HepG2 (cell line): ENCODE results near the gene TBCD. TPM values are rescaled to one million over a fixed set of nuclear protein-coding genes. Genes with fewer than 3 reads are reported as not detected.

Source experiments
- ATAC-seq: fragments of 200-7000 bp; cut with Tn5 transposase; 3 replicates; pipeline ENCODE4 v1.9.1; 2020; ENCODE audit warnings: mild to moderate bottlenecking, moderate library complexity
- BruUV-seq: library from RNA; stranded (reverse); fragments of 400-500 nt; replicated peaks from 2 replicates; lab custom pipeline; 2021; lab: Mats Ljungman, UMichigan
- CTCF ChIA-PET: fragments of 300-600 bp; formaldehyde crosslinking; extraction: SDS; loops from one replicate; lab custom pipeline; 2021; ENCODE audit warnings: low total read pairs, inconsistent platforms, low intra/inter-chr PET ratio; lab: Yijun Ruan, JAX
- POLR2A ChIA-PET: fragments of 350-600 bp; sonication (Branson Sonifier 250); formaldehyde crosslinking; loops from one replicate; lab custom pipeline; 2020; ENCODE audit warnings: antibody characterized with exemption, inconsistent platforms; lab: Yijun Ruan, JAX
- DNase-seq: peaks from one replicate; pipeline ENCODE4 v3.0.0-alpha.2; 2015; ENCODE audit warnings: low spot score
- FAIRE-seq: peaks from 3 replicates; lab custom pipeline; 2011; peaks lifted over from hg19 to GRCh38; lab: Jason Lieb, UNC
- H2AFZ ChIP-seq: one replicate; pipeline ENCODE4 v1.6.1; 2011; ENCODE audit warnings: low read length, inconsistent platforms
- H3K27ac ChIP-seq: fragments of 300-600 bp; 3 replicates; pipeline ENCODE4 v1.8.0; 2011; ENCODE audit warnings: mixed run types, mild to moderate bottlenecking, mixed read lengths, low read length, inconsistent platforms; ENCODE audit not compliant: insufficient read depth; ENCODE audit errors: extremely low read length
- H3K27me3 ChIP-seq, 2 experiments: fragments of 200-600 bp in 1 of 2; 2 replicates in 1 of 2; 3 replicates in 1 of 2; pipeline versions ENCODE4 v1.6.0 to v1.8.0; 2011; ENCODE audit warnings: low read length in 2 of 2, mild to moderate bottlenecking in 2 of 2, moderate library complexity in 2 of 2, inconsistent platforms in 1 of 2; ENCODE audit not compliant: insufficient read depth in 2 of 2, control insufficient read depth in 1 of 2
- H3K36me3 ChIP-seq, 2 experiments: fragments of 200-600 bp in 1 of 2; replicated peaks in 1 of 2; 2 replicates in 1 of 2; 3 replicates in 1 of 2; pipeline versions ENCODE4 v1.5.1 to v1.8.0; 2011; ENCODE audit warnings: low read length in 2 of 2, inconsistent platforms in 1 of 2; ENCODE audit not compliant: insufficient read depth in 2 of 2, control insufficient read depth in 1 of 2
- H3K4me1 ChIP-seq: 2 replicates; pipeline ENCODE4 v1.5.1; 2012; ENCODE audit warnings: low read length, inconsistent platforms; ENCODE audit not compliant: insufficient read depth
- H3K4me2 ChIP-seq: 2 replicates; pipeline ENCODE4 v1.6.0; 2011; ENCODE audit warnings: low read depth, low read length, inconsistent platforms
- H3K4me3 ChIP-seq, 3 experiments: fragments of 200-600 bp in 1 of 3; sonication (generic), shearing (Covaris generic) in 1 of 3; replicated peaks in 1 of 3; 2 replicates each; pipeline ENCODE4 v1.5.1; 2011 to 2016; ENCODE audit warnings: low read length in 3 of 3, inconsistent platforms in 2 of 3, low read depth in 2 of 3, mild to moderate bottlenecking in 2 of 3, control low read depth in 1 of 3, mixed read lengths in 1 of 3; ENCODE audit not compliant: insufficient read depth in 1 of 3
- H3K79me2 ChIP-seq: one replicate; pipeline ENCODE4 v1.6.1; 2011; ENCODE audit warnings: low read length, inconsistent platforms; ENCODE audit not compliant: insufficient read depth
- H3K9ac ChIP-seq: 2 replicates; pipeline ENCODE4 v1.6.0; 2011; ENCODE audit warnings: mild to moderate bottlenecking, low read depth, low read length, inconsistent platforms; ENCODE audit not compliant: insufficient read depth
- H3K9me3 ChIP-seq: 2 replicates; pipeline ENCODE4 v1.5.1; 2012; ENCODE audit warnings: mild to moderate bottlenecking, low read length
- H4K20me1 ChIP-seq: 2 replicates; pipeline ENCODE4 v1.6.0; 2011; ENCODE audit warnings: inconsistent platforms, mild to moderate bottlenecking, low read length, moderate library complexity; ENCODE audit not compliant: insufficient read depth
- ATAD3A ChIP-seq: sonication (generic); formaldehyde crosslinking; IDR thresholded peaks from 2 replicates; pipeline ENCODE4 v1.4.0; 2020; ENCODE audit warnings: missing genetic modification reagents
- IRX3 ChIP-seq: sonication (generic); formaldehyde crosslinking; IDR thresholded peaks from 2 replicates; pipeline ENCODE4 v1.8.1; 2023; ENCODE audit warnings: mild to moderate bottlenecking, low read depth, missing genetic modification reagents, borderline replicate concordance
- NKX3-1 ChIP-seq: sonication (generic); formaldehyde crosslinking; IDR thresholded peaks from 2 replicates; pipeline ENCODE4 v1.5.0; 2020; ENCODE audit warnings: missing genetic modification reagents
- POLR2AphosphoS2 ChIP-seq: IDR thresholded peaks from 2 replicates; pipeline ENCODE4 v1.6.1; 2011; ENCODE audit warnings: low read depth, low read length, improper control_type of control experiment
- ZBED4 ChIP-seq: sonication (generic); formaldehyde crosslinking; IDR thresholded peaks from 2 replicates; pipeline ENCODE4 v1.4.0; 2020; ENCODE audit warnings: missing genetic modification reagents, borderline replicate concordance
- ZBTB46 ChIP-seq: sonication (generic); formaldehyde crosslinking; IDR thresholded peaks from 2 replicates; pipeline ENCODE4 v1.4.0; 2020; ENCODE audit warnings: mild to moderate bottlenecking, missing genetic modification reagents, borderline replicate concordance
- ZFP91 ChIP-seq: sonication (generic); formaldehyde crosslinking; IDR thresholded peaks from 2 replicates; pipeline ENCODE4 v1.9.0; 2022; ENCODE audit warnings: missing genetic modification reagents, mild to moderate bottlenecking, borderline replicate concordance
- ZNF580 ChIP-seq: IDR thresholded peaks from 2 replicates; pipeline ENCODE4 v1.6.1; 2016; ENCODE audit warnings: low read depth, borderline replicate concordance
- ZNF841 ChIP-seq: sonication (generic); formaldehyde crosslinking; IDR thresholded peaks from 2 replicates; pipeline ENCODE4 v1.8.1; 2023; ENCODE audit warnings: missing genetic modification reagents, borderline replicate concordance
- WGBS: methylation state at CpG from one replicate; pipeline ENCODE4 v1.1.6; 2017; ENCODE audit warnings: low lambda C conversion rate; 5-methylcytosine and 5-hydroxymethylcytosine counted together
- in situ Hi-C: cut with HindIII; loops from 2 replicates; pipeline ENCODE4 v1.10.0; 2017; ENCODE audit warnings: low pct_unique_long_range_greater_than_20kb; ENCODE audit not compliant: extremely low pct_ligation_motif_present
- intact Hi-C: fragments of 100-400 bp; cut with micrococcal nuclease; formaldehyde crosslinking; loops from one replicate; pipeline ENCODE4 v1.10.0; 2022; ENCODE audit not compliant: unreplicated experiment
- polyA plus RNA-seq, 8 experiments: library from polyadenylated mRNA; depleted of rRNA in 3 of 8; stranded (reverse) in 7 of 8; unstranded in 1 of 8; fragments of >200 nt; fragmentation: Illumina TruSeq in 4 of 8; extraction: Trizol in 4 of 8; gene quantifications; 2 replicates each; pipeline versions ENCODE4 v1.2.1 to v1.2.3, GENCODE V29; 2011 to 2016; ENCODE audit warnings: low read depth in 4 of 8, missing spikeins in 1 of 8, mixed read lengths in 1 of 8; ENCODE audit not compliant: insufficient read depth in 1 of 8
- total RNA-seq, 5 experiments: library from RNA; depleted of rRNA; stranded (reverse); fragments of >200 nt; fragmentation: Illumina TruSeq; extraction: Trizol; gene quantifications; 2 replicates each; pipeline ENCODE4 v1.2.3, GENCODE V29; 2016; ENCODE audit warnings: low read depth in 1 of 5

The TBCD gene
- total and polyA plus RNA-seq, 2 of the 13 experiments (the other 11 are each of a cell fraction or from before 2014, with no cell fraction given): 33.9 to 54.8 TPM

- Histone ChIP-seq H3K9me3 (no peaks in the 10 kb centered on the region), H3K79me2 (no peaks in the 10 kb centered on the region), H3K36me3 (peaks cover 29 to 47% of the 10 kb centered on the region in 2 experiments; a peak in 4 of 5 replicates), H3K4me3 (no peak overlapping the region), H3K27ac (no peak overlapping the region), H4K20me1 (no peaks in the 10 kb centered on the region), H3K27me3 (no peaks in the 10 kb centered on the region), H3K4me1 (no peaks in the 10 kb centered on the region), H3K4me2 (no peak overlapping the region), H2AFZ (no peak overlapping the region), H3K9ac (no peak overlapping the region)
- no TSS peak for BruUV-seq
- WGBS: 97% methylated on average over 9 of the region's 9 CpGs
- in situ Hi-C loops: no loop called here
- CTCF ChIA-PET: no interaction called here
- POLR2A ChIA-PET: no interaction called here
- FAIRE-seq: no peak
- no peak for ATAC-seq
- TF ChIP-seq ZFP91 (CRISPR knock-in tag) (no peak), POLR2AphosphoS2 (no peak), ZBTB46 (CRISPR knock-in tag) (no peak), IRX3 (CRISPR knock-in tag) (no peak), ZNF580 (CRISPR knock-in tag) (no peak), ZNF841 (CRISPR knock-in tag) (no peak), ATAD3A (CRISPR knock-in tag) (no peak), NKX3-1 (CRISPR knock-in tag) (no peak), ZBED4 (CRISPR knock-in tag) (no peak)
- intact Hi-C loops: no loop called here
- no peak for DNase-seq
Observed at GRCh38 chr17:82807101-82807500, 55.2 kb downstream of the TBCD start.
